Ovary (tissue), 3 donors: ENCODE results near the gene MEG3.

Experiments
- EP300 ChIP-seq: sonication (generic); formaldehyde crosslinking; IDR thresholded peaks from one replicate; pipeline ENCODE4 v1.6.1; 2017; ENCODE audit warnings: antibody characterized with exemption
- POLR2A ChIP-seq: fragments of 450-650 bp; IDR thresholded peaks from one replicate; pipeline ENCODE4 v1.6.1; 2017; ENCODE audit warnings: antibody characterized with exemption, mild to moderate bottlenecking, moderate library complexity
- TF ChIP-seq, protein P1 (sequence below), 3 donors: fragments of 450-650 bp in 2 of 3; fragments of 200-600 bp in 1 of 3; IDR thresholded peaks; one replicate each; pipeline versions ENCODE4 v1.5.1 to v1.8.0; 2016 to 2022; ENCODE audit warnings: antibody characterized with exemption in 3 of 3, mild to moderate bottlenecking in 1 of 3
- donor health status: DM: no; HTN: no; CAD: no.

DNA sequence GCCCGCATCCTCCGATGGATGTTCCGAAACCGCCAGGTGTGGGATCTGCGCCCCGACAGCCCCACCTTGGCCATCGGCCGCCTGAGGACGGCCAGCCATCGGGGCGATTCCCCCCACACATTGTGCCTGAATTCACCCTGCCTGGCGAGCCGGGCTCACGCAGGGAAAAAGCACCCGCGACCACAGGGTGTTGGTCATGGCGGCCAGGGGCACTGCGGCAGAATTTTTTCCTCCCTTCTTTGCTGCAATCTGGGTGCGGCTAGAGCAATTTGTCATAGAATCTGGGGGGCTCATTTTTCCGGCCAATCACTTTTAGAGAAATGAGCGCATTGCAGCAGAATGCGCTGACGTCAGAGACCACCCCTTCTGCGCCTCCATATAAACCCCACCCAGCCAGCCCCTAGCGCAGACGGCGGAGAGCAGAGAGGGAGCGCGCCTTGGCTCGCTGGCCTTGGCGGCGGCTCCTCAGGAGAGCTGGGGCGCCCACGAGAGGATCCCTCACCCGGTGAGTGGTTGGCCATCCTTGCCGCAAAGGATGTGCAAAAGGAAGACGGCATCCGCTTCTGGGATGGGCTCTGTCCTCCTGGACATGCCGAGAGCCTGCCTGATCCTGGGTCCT, at the start of gene MEG3:
- TF ChIP-seq, protein P1, sequence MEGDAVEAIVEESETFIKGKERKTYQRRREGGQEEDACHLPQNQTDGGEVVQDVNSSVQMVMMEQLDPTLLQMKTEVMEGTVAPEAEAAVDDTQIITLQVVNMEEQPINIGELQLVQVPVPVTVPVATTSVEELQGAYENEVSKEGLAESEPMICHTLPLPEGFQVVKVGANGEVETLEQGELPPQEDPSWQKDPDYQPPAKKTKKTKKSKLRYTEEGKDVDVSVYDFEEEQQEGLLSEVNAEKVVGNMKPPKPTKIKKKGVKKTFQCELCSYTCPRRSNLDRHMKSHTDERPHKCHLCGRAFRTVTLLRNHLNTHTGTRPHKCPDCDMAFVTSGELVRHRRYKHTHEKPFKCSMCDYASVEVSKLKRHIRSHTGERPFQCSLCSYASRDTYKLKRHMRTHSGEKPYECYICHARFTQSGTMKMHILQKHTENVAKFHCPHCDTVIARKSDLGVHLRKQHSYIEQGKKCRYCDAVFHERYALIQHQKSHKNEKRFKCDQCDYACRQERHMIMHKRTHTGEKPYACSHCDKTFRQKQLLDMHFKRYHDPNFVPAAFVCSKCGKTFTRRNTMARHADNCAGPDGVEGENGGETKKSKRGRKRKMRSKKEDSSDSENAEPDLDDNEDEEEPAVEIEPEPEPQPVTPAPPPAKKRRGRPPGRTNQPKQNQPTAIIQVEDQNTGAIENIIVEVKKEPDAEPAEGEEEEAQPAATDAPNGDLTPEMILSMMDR (IDR thresholded peaks at IDR 0.05) = no peak
- TF ChIP-seq EP300 = no peak
- peak; percentile 98 for TF ChIP-seq POLR2A
